Measurements from ENCODE around the gene CTBP2.

The CTBP2 gene

DNA sequence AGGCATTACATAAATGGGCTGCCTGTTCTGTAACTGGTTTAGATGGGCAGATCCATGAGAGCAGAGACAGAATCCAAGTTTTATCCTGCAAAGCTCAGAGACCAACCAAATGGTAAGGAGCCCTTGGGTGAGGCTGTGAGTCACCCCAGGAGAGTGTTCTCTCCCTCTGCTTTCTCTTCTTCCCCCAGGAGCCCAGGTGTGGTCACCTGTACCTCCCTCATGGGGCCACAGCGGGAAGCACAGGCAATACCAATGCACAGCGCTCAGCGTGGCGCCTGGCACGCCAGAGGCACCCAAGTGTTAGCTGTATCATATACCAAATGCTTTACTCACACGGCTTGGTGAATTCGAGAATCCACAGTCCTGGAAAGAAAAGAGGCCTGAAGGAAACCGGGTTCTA, 39.4 kb downstream of the CTBP2 start:
- DNase-seq = no peak

- no peak for DNase-seq
Observed at GRCh38 chr10:125120053-125120710, 40.2 kb downstream of the CTBP2 start.

DNA sequence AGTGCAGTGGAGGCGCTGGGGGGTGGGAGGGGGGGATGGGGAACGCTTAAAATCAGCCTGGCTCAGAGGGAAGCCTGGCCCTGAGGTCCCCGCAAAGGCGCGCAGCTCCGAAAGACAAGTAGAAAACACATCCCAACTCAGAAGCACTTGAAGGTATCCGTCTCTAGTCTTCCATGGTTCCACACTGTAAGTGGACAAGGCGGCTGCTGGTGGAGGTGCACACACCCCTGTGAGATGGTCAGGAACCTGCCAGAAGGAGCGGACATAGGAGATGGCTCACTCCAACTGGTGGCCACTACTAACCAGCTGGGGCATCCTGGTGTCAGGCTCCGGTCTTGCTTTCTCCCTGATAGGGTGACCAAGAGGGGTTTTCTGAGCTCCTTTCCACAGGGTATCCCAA, 41.7 kb downstream of the CTBP2 start:
- no peak for DNase-seq

- DNase-seq = no peak
Observed at GRCh38 chr10:125118011-125118611, 42.3 kb downstream of the CTBP2 start.

DNA sequence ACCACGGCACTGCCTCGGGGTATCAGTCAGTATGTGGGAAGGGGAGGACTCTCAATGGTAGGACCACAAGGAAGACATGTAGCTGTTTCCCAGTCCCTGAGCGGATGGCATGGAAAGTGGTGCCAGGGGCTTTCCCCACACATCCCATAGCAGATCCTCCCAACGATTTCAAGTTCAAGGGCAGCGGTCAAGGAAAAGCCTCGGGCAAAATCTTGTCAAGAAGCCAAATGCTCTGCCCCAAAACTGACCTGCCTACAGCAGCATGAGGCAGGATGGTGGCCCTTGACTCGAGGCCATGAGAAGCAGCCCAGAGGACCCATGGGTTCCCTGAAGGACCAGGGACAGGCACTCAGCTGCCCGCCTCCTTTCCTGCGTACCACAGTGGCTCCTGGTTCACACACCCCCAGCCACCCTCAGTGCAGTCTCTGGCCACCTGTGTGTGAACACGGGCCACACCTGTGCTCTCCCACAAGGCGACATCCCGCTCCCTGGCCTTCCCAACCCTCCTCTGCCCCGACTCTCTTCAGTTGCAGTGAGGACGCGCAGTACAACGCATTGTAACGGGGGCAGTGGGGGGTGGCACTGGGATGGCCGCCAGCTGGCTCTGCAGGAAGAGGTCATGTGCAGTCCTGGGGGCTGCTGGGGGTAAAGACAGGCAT, 43.6 kb downstream of the CTBP2 start:
- no peak for DNase-seq

GRCh38 chr10:125116041-125116649, 44.2 kb downstream of the CTBP2 start:
- DNase-seq = no peak

DNA sequence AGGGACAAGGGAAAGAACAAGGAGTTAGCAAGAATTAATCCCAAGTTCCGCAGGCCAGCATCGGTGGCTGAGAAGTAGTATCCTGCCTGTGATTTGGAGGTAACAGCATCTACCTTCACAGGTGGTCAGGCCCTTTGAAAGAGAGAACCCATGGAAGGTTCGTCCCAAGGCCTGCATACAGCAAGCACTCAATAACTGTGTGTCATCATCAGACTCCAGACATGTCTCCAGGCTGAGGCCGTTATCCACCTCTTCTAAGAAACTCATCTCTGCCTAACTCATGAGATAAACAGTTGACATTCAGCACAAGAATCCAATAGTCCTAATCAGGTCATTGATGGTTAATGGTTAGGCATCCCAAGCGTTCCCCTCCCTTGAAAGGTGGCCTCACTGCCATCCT, 45.0 kb downstream of the CTBP2 start:
- no peak for DNase-seq

GRCh38 chr10:125114761-125115391, 45.5 kb downstream of the CTBP2 start:
- no peak for DNase-seq

- DNase-seq = no peak
Observed at GRCh38 chr10:125113691-125114371, 46.5 kb downstream of the CTBP2 start.

- no peak for DNase-seq
Observed at GRCh38 chr10:125112697-125113494, 47.5 kb downstream of the CTBP2 start.

DNA sequence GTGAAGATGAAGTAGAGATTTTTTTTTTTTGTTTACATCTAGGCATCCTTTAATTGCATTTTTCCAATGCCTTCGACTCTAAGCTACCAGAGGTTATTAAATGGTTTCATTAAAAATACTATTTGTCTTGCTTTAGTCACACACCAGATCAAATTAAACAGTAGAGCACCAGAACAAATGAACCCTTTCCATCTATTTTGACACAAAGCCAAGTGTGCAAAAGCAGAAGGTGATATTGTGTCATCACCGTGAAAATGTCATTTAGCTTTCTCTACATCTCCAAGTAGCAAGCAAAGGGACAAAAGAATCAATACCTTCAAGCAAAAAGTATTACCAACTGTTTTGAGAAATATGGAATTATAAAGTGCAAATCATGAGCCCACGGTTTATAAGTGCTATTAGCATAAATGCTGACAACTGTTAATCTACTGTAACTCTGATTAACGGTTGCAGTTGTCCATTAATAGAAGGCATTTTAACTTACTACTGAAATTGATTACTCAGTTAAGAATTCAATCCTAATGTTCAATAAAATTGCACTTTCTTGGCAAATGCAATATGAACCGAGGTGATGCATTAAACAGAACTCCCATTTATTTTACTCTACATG, 49.1 kb downstream of the CTBP2 start:
- DNase-seq = no peak

GRCh38 chr10:125107965-125108580, 52.3 kb downstream of the CTBP2 start:
- no peak for DNase-seq

DNA sequence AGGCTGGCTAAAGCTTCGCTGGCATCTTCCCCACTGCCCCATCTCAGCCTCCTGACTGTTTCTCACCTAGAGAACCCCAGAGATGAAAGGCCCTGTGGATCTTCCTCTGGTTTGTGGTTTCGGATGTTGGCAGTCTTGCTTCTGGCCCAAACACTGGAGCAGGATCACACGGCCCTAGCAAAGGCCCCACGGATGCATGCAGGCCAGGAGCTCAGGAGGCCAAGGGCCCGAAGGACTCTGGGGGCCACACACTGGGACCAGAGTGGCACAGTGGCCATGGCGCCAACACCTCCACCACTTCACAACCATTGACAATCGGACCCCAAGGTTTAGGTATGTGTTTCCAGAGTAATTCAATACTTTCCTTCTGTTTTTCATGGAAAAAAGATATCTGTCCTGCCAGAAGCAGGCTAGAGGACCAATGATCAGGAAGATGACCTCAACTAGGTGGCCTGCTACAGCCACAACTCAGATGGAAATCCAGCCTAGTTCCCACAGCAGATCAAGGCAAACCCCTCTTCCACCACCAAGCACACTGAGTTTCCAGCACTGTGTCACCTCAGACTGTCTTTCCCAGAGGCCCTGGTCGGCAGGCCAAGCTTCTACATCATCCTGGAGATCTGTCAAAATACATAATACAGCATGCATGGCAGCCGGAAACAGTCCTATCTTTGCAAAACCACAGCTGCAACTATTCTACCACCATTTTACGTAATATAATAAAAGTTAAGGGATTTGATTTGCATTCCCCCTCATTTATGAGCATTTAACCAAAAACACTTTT, 53.0 kb downstream of the CTBP2 start:
- no peak for DNase-seq

GRCh38 chr10:125106586-125106985, 53.8 kb downstream of the CTBP2 start:
- no peak for DNase-seq

GRCh38 chr10:125105706-125106255, 54.6 kb downstream of the CTBP2 start:
- no peak for DNase-seq

DNA sequence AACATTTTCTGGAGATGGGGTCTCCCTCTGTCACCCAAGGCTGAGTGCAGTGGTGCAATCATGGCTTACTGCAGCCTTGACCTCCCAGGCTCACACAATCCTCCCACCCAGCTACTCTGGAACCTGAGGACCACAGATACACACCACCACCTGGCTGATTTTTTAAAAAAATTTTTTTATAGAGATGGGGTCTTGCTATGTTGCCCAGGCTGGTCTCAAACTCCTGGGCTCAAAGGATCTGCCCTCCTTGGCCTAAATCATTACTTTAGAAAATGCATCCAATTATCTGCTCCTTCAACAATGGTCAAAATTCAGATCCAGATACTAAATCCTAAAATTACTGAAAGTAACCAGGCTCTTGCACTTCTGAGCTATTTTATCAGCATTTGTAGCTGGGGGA, 55.2 kb downstream of the CTBP2 start:
- DNase-seq = no peak

DNA sequence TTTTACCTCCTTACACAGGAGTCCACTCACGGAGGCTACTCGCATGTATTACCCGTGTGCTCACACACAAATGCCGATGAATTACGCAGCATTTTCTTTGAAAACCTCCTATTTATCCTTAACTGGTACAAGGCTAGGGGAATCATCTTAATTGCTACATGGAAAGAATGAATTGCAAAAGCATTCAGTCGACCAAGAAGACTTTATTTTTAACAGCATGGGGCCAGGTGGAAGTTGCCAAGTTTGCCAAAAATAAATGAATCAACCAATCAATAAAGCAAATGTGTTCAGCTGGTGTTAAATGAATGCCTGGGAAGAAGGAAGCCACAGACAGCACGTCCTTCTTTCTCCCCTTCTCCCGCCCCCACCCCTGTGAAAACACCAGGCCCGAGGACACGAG, 55.8 kb downstream of the CTBP2 start:
- DNase-seq = no peak

GRCh38 chr10:125103924-125104323, 56.4 kb downstream of the CTBP2 start:
- no peak for DNase-seq

GRCh38 chr10:125103466-125103865, 56.9 kb downstream of the CTBP2 start:
- no peak for DNase-seq

DNA sequence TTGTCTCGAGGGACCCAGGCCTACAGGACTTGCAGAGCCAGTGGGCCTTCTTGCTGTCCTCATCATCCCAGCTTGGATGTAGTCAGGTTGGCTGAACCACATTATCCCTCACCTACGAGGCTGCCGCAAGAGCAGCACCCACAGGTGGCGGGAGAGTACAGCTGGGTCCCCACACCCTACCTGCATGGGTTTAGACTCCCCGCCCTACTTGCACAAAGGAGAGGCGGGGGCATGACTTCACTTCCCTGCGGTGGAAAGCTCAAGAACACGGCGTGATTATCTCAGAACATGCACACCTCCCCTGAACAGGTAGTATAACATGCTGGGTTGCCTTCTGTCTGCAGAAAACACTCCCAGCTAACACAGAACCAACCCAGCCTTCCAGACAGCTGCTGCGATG, 57.5 kb downstream of the CTBP2 start:
- DNase-seq = no peak
